Tibial nerve (tissue), 4 donors: Measurements from ENCODE around the gene ST6GALNAC3.

Experiments used
- CTCF ChIP-seq, 5 experiments: fragments of 200-600 bp in 3 of 5; fragments of 450-650 bp in 2 of 5; sonication (generic) in 3 of 5; IDR thresholded peaks; one replicate each; pipeline ENCODE4 v1.5.1; 2016 to 2019; ENCODE audit warnings: antibody characterized with exemption in 5 of 5, mild to moderate bottlenecking in 3 of 5, moderate library complexity in 2 of 5
- EP300 ChIP-seq, 2 donors: sonication (generic); formaldehyde crosslinking; IDR thresholded peaks; one replicate each; pipeline ENCODE4 v1.6.1; 2017; ENCODE audit warnings: antibody characterized with exemption in 2 of 2, mild to moderate bottlenecking in 1 of 2
- POLR2A ChIP-seq, 2 donors: fragments of 450-650 bp; IDR thresholded peaks; one replicate each; pipeline ENCODE4 v1.6.1; 2017; ENCODE audit warnings: antibody characterized with exemption in 2 of 2, mild to moderate bottlenecking in 2 of 2, moderate library complexity in 2 of 2

- TF ChIP-seq CTCF (IDR thresholded peaks at IDR 0.05) (no peak), POLR2A (IDR thresholded peaks at IDR 0.05) (no peak), EP300 (IDR thresholded peaks at IDR 0.05) (no peak)
These were observed 206.8 kb downstream of the ST6GALNAC3 start for GRCh38 chr1:76281306-76281705.
